ENCODE data around the gene PPP4R4.
"Not testable (repeated sequence)": the region's sequence is repeated elsewhere in the genome, so short reads cannot be mapped to it uniquely, and the experiment has no call there.

Gene PPP4R4

GRCh38 chr14:94282991-94283723, 109.0 kb downstream of the PPP4R4 start:
- no peak for DNase-seq

- DNase-seq = no peak
These were observed 110.1 kb downstream of the PPP4R4 start for GRCh38 chr14:94284221-94284620.

GRCh38 chr14:94285158-94285557, 111.0 kb downstream of the PPP4R4 start:
- DNase-seq = no peak

GRCh38 chr14:94288610-94289465, 114.7 kb downstream of the PPP4R4 start:
- DNase-seq = no peak

- no peak for DNase-seq
These were observed 116.1 kb downstream of the PPP4R4 start for GRCh38 chr14:94290197-94290596.

- DNase-seq = no peak
These were observed 117.2 kb downstream of the PPP4R4 start for GRCh38 chr14:94291159-94291905.

GRCh38 chr14:94291906-94292525, 117.9 kb downstream of the PPP4R4 start:
- no peak for DNase-seq

- DNase-seq = no peak
These were observed 118.4 kb downstream of the PPP4R4 start for GRCh38 chr14:94292526-94292871.

GRCh38 chr14:94292872-94293577, 118.9 kb downstream of the PPP4R4 start, which contains the start of gene SERPINA10:
Gene SERPINA10 (minus strand): TSS chr14:94293268. CDS start chr14:94290593, 2,675 bp downstream.
- DNase-seq = no peak

GRCh38 chr14:94293578-94293924, 119.4 kb downstream of the PPP4R4 start:
- no peak for DNase-seq

- DNase-seq = no peak
These were observed 121.4 kb downstream of the PPP4R4 start for GRCh38 chr14:94295360-94296180.

GRCh38 chr14:94296181-94296545, 122.0 kb downstream of the PPP4R4 start:
- DNase-seq = not testable (repeated sequence)

GRCh38 chr14:94298130-94298529, 124.0 kb downstream of the PPP4R4 start:
- DNase-seq = no peak

GRCh38 chr14:94303111-94303510, 129.0 kb downstream of the PPP4R4 start:
- no peak for DNase-seq

GRCh38 chr14:94304243-94304642, 130.1 kb downstream of the PPP4R4 start:
- DNase-seq = no peak

- no peak for DNase-seq
These were observed 131.5 kb downstream of the PPP4R4 start for GRCh38 chr14:94305620-94306019.

- no peak for DNase-seq
These were observed 132.2 kb downstream of the PPP4R4 start for GRCh38 chr14:94306047-94306978.

- DNase-seq = no peak
These were observed 133.4 kb downstream of the PPP4R4 start for GRCh38 chr14:94307410-94307992.

GRCh38 chr14:94309721-94310120, 135.6 kb downstream of the PPP4R4 start:
- no peak for DNase-seq

GRCh38 chr14:94310248-94310647, 136.1 kb downstream of the PPP4R4 start:
- DNase-seq = no peak
